Breast epithelium (tissue), 4 donors: ENCODE measurements around the gene IRAK3. TPM values are rescaled to one million over a fixed set of nuclear protein-coding genes. Genes with fewer than 3 reads are reported as not detected.

Experiments used
- DNase-seq, 2 donors: peaks; one replicate each; pipeline ENCODE4 v3.0.0-alpha.2; 2019; ENCODE audit warnings: low spot score in 2 of 2
- H3K27ac ChIP-seq, 2 donors: fragments of 200-600 bp; sonication (generic) in 1 of 2; one replicate each; pipeline ENCODE4 v1.5.1; 2016 to 2019; ENCODE audit warnings: mild to moderate bottlenecking in 1 of 2
- H3K27me3 ChIP-seq, 2 donors: fragments of 200-600 bp; sonication (generic) in 1 of 2; one replicate each; pipeline versions ENCODE4 v1.5.1 to v1.6.0; 2017 to 2019; ENCODE audit warnings: control low read depth in 1 of 2, mild to moderate bottlenecking in 1 of 2
- H3K36me3 ChIP-seq: fragments of 200-600 bp; one replicate; pipeline ENCODE4 v1.5.1; 2019
- H3K4me1 ChIP-seq, 2 donors: fragments of 200-600 bp; sonication (generic); one replicate each; pipeline ENCODE4 v1.5.1; 2016 to 2019; ENCODE audit warnings: control low read depth in 1 of 2
- H3K4me3 ChIP-seq, 3 donors: fragments of 200-600 bp; sonication (generic); 1 replicate in 2 of 3; 2 replicates in 1 of 3; pipeline ENCODE4 v1.5.1; 2016 to 2019; ENCODE audit warnings: mild to moderate bottlenecking in 3 of 3, moderate library complexity in 2 of 3
- H3K9me3 ChIP-seq, 2 donors: fragments of 200-600 bp; sonication (generic) in 1 of 2; one replicate each; pipeline ENCODE4 v1.5.1; 2016 to 2019; ENCODE audit warnings: control low read depth in 1 of 2
- CTCF ChIP-seq, 3 donors: fragments of 450-650 bp; IDR thresholded peaks; one replicate each; pipeline ENCODE4 v1.5.1; 2016 to 2017; ENCODE audit warnings: antibody characterized with exemption in 3 of 3, mild to moderate bottlenecking in 3 of 3, moderate library complexity in 3 of 3
- POLR2A ChIP-seq: fragments of 450-650 bp; IDR thresholded peaks from one replicate; pipeline ENCODE4 v1.6.1; 2016; ENCODE audit warnings: antibody characterized with exemption, mild to moderate bottlenecking, moderate library complexity
- POLR2AphosphoS5 ChIP-seq, 3 donors: sonication (generic); formaldehyde crosslinking; IDR thresholded peaks; one replicate each; pipeline ENCODE4 v1.6.1; 2017; ENCODE audit warnings: antibody characterized with exemption in 3 of 3
- intact Hi-C: fragments of 100-400 bp; cut with DNase I; formaldehyde crosslinking; loops from one replicate; pipeline ENCODE4 v1.15.1; 2023; ENCODE audit warnings: low total_unique reads
- total RNA-seq, 3 donors: library from RNA; depleted of rRNA; stranded (reverse); fragments of >200 nt; gene quantifications; one replicate each; pipeline ENCODE4 v1.1.0, GENCODE V29; 2016

IRAK3 gene
- total RNA-seq, 3 donors from 2014 or later: 22.2 to 88.8 (median 37.7) TPM

DNA sequence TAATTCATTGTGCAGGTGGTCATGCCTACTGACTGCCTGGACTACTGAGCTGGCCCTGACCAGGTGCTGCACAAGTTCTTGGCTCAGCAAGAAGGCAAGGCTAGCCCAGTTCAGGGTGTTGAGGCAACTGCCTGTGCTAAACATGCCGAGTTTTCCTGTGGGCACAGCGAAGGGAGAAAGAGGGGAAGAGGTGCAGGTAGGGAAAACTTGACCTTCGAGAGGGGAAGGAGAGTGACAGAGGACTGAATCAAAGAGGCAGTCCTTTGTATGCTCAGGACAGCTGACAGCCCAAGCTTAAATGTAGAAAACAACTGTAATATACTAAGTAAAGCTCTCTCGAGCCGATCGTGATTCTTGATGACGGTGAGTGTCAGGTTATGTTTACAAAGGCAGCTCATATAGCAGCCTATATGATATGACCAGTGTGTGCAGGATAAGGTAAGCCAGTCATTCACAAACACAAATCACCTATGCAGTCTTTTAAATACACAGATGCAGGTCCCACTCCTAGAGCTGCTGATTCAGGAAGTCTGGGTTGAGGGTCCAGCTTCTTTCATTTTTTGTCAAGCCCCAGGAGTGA, 2.6 kb downstream of the IRAK3 start:
- H3K27me3 ChIP-seq: peaks cover 0 to 4% of the 10 kb centered on the region in 2 donors
- H3K9me3 ChIP-seq: no peaks in the 10 kb centered on the region
- no peak for DNase-seq
- TF ChIP-seq POLR2A (no peak), POLR2AphosphoS5 (IDR thresholded peaks at IDR 0.05) (no peak), CTCF (IDR thresholded peaks at IDR 0.05) (no peak)
- no peaks in the 10 kb centered on the region for H3K4me1 ChIP-seq
- peak overlapping the region in 1 of 3 donors; percentile 83 for H3K4me3 ChIP-seq
- intact Hi-C loops: no loop called here
- no peaks in the 10 kb centered on the region for H3K36me3 ChIP-seq
- no peak overlapping the region for H3K27ac ChIP-seq

DNA sequence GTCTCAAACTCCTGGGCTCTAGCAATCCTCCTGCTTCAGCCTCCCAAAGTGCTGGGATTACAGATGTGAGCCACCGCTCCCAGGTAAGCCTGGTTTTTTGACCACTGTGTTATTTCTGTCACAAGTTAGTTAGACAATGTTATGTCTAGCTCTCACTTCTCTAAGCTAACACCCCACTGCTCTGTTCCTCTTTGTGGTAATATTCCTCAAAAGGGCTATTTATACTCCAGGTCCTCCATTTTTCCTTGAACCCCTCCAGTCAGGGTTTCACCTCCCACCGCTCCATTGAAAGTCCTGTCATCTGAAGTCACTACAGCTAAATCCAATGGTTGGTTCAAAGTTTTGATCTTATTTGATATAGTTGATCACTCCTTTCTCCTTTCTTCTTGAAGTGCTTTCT, 5.1 kb downstream of the IRAK3 start:
- Histone ChIP-seq H3K36me3 (no peaks in the 10 kb centered on the region), H3K9me3 (no peaks in the 10 kb centered on the region), H3K27me3 (no peaks in the 10 kb centered on the region), H3K4me3 (no peak overlapping the region), H3K4me1 (no peaks in the 10 kb centered on the region), H3K27ac (no peak overlapping the region)
- no peak for DNase-seq
- no peak for TF ChIP-seq CTCF (IDR thresholded peaks at IDR 0.05)
- no peak for TF ChIP-seq POLR2AphosphoS5 (IDR thresholded peaks at IDR 0.05)
- no peak for TF ChIP-seq POLR2A
- intact Hi-C loops: no loop called here

DNA sequence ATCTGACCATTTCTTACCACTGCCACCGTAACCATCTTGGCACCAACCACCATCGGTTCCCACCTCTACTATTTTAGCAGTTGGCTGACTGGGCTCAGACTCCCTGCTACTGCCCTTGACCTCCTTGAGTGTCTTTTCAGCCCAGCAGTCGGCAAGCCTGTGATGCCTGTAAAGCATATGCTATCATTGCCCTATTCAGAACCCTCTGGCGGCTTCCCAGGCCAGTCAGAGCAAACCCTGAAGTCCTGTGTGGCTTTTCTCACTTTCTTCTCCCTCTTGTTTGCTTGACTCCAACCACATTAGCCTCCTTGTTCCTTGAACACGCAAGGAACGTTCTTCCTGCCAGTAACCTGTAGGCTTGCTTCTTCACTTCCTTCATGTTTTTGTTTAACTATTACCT, 6.2 kb downstream of the IRAK3 start:
- TF ChIP-seq CTCF (IDR thresholded peaks at IDR 0.05) (no peak), POLR2A (no peak), POLR2AphosphoS5 (IDR thresholded peaks at IDR 0.05) (no peak)
- Histone ChIP-seq H3K4me3 (no peak overlapping the region), H3K9me3 (peaks cover 4% of the 10 kb centered on the region in 2 donors), H3K4me1 (no peaks in the 10 kb centered on the region), H3K36me3 (no peaks in the 10 kb centered on the region), H3K27me3 (no peaks in the 10 kb centered on the region), H3K27ac (peak overlapping the region in 1 of 2 donors; percentile 38)
- intact Hi-C loops: no loop called here
- no peak for DNase-seq

DNA sequence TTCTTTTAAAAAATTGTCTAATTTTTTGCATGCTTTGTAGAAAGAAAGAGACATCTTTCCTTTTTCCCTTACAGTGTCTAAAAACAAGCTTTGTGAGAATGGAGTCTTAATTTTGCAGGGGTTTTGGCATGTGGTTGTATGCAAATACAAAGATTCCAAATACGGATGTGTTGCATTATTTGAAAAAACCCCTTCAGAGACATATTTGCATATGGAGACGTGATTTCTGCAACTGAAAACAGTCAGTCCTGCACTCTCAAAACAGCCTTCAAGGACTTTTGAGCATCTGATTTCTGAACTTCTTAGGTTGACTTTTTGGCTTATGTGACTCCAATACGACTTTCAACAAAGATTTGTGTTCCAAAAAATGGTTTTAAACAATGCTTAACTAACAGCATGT, 7.8 kb downstream of the IRAK3 start:
- peaks cover 4 to 6% of the 10 kb centered on the region in 2 donors for H3K9me3 ChIP-seq
- H3K27ac ChIP-seq: no peak overlapping the region
- no peak overlapping the region for H3K4me3 ChIP-seq
- no peaks in the 10 kb centered on the region for H3K36me3 ChIP-seq
- intact Hi-C loops: no loop called here
- TF ChIP-seq POLR2A: no peak
- no peak for TF ChIP-seq CTCF (IDR thresholded peaks at IDR 0.05)
- TF ChIP-seq POLR2AphosphoS5 (IDR thresholded peaks at IDR 0.05): no peak
- H3K4me1 ChIP-seq: no peaks in the 10 kb centered on the region
- DNase-seq: no peak
- no peaks in the 10 kb centered on the region for H3K27me3 ChIP-seq

DNA sequence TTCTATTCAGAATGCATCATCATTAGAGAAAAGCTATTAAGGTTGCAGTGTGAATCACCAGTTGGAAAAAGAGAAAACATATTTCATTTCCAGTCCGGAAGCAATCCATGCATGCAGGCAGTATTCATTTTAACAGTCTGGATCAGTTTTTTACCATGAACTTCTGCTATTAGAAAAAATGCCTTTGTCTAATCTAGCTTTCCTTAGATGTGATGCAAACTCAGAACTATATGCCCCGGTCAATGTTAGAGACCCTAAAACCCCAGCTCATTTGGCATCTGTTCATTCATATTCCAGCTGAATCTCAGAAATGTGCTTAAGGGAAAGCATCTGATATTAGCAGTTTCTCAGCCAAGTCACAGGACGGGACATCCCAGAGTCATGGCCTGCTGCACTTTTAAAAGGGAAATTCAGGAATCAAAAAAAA, 8.5 kb downstream of the IRAK3 start:
- Histone ChIP-seq H3K4me1 (no peaks in the 10 kb centered on the region), H3K27ac (no peak overlapping the region), H3K27me3 (no peaks in the 10 kb centered on the region), H3K9me3 (peaks cover 4 to 6% of the 10 kb centered on the region in 2 donors), H3K36me3 (no peaks in the 10 kb centered on the region), H3K4me3 (no peak overlapping the region)
- intact Hi-C loops: no loop called here
- TF ChIP-seq POLR2AphosphoS5 (IDR thresholded peaks at IDR 0.05) (no peak), POLR2A (no peak), CTCF (IDR thresholded peaks at IDR 0.05) (no peak)
- DNase-seq: no peak
